Measurements from ENCODE around the gene PRKAR1B. TPM values are rescaled to one million over a fixed set of nuclear protein-coding genes. Genes with fewer than 3 reads are reported as not detected.

The PRKAR1B gene
- total and polyA plus RNA-seq, 10 donors: 9.9 to 39.5 (median 23.5) TPM

- peak overlapping the region in 1 of 8 donors; percentile 0 for H3K27ac ChIP-seq
- DNase-seq: no peak
- peaks cover 5 to 24% (median 18%) of the 10 kb centered on the region in 8 donors for H3K9me3 ChIP-seq
- peaks cover 0 to 63% (median 18%) of the 10 kb centered on the region in 6 donors for H3K36me3 ChIP-seq
- peak in 6 of 11 experiments; percentile 8 to 47 (median 18) for TF ChIP-seq CTCF (IDR thresholded peaks at IDR 0.05 in 8 of 11, conservative IDR thresholded peaks at IDR 0.05 in 3 of 11)
- TF ChIP-seq POLR2AphosphoS5 (IDR thresholded peaks at IDR 0.05): peak; percentile 20 to 73 (median 58)
- TF ChIP-seq POLR2A (IDR thresholded peaks at IDR 0.05): no peak
- no peaks in the 10 kb centered on the region for H3K27me3 ChIP-seq (replicated peaks in 1 of 7)
- intact Hi-C loops (cut with DNase I; ENCODE audit: low total_unique reads): no loop called here
- WGBS, 5 donors: 73 to 90% (median 81%) methylated on average over 9 to 17 of the region's 17 CpGs
- no peak overlapping the region for H3K4me3 ChIP-seq
- peaks cover 0 to 30% (median 19%) of the 10 kb centered on the region in 6 donors for H3K4me1 ChIP-seq
Observed at GRCh38 chr7:732094-732541, 5.0 kb upstream of the PRKAR1B start.

GRCh38 chr7:731440-732085, 4.5 kb upstream of the PRKAR1B start:
- TF ChIP-seq POLR2AphosphoS5 (IDR thresholded peaks at IDR 0.05): no peak
- Histone ChIP-seq H3K36me3 (peaks cover 0 to 63% (median 18%) of the 10 kb centered on the region in 6 donors), H3K4me3 (no peak overlapping the region), H3K9me3 (peaks cover 5 to 24% (median 18%) of the 10 kb centered on the region in 8 donors), H3K4me1 (peaks cover 0 to 30% (median 19%) of the 10 kb centered on the region in 6 donors), H3K27me3 (replicated peaks in 1 of 7) (no peaks in the 10 kb centered on the region), H3K27ac (no peak overlapping the region)
- peak; percentile 54 for DNase-seq
- 91 to 95% (median 93%) methylated on average over 17 of the region's 17 CpGs for WGBS, 5 donors
- intact Hi-C loops (cut with DNase I; ENCODE audit: low total_unique reads): no loop called here

- intact Hi-C loops (cut with DNase I; ENCODE audit: low total_unique reads): no loop called here
Observed at GRCh38 chr7:730501-731439, 3.7 kb upstream of the PRKAR1B start.

GRCh38 chr7:729140-730000, 2.3 kb upstream of the PRKAR1B start:
- intact Hi-C loops (cut with DNase I; ENCODE audit: low total_unique reads): no loop called here
- Histone ChIP-seq H3K4me3 (no peak overlapping the region), H3K4me1 (peaks cover 6 to 44% (median 28%) of the 10 kb centered on the region in 6 donors), H3K9me3 (peaks cover 2 to 12% (median 10%) of the 10 kb centered on the region in 8 donors), H3K27ac (no peak overlapping the region), H3K36me3 (peaks cover 0 to 53% (median 18%) of the 10 kb centered on the region in 6 donors), H3K27me3 (replicated peaks in 1 of 7) (no peaks in the 10 kb centered on the region)
- no peak for TF ChIP-seq CTCF (IDR thresholded peaks at IDR 0.05 in 8 of 11, conservative IDR thresholded peaks at IDR 0.05 in 3 of 11)
- no peak for TF ChIP-seq POLR2A (IDR thresholded peaks at IDR 0.05)
- no peak for TF ChIP-seq POLR2AphosphoS5 (IDR thresholded peaks at IDR 0.05)
- DNase-seq: peak; percentile 71
- WGBS, 5 donors: 85 to 93% (median 91%) methylated on average over 24 to 29 of the region's 29 CpGs

More at GRCh38 chr7:730501-731439, 3.7 kb upstream of the PRKAR1B start:
- peaks cover 5 to 24% (median 18%) of the 10 kb centered on the region in 8 donors for H3K9me3 ChIP-seq
- peaks cover 6 to 37% (median 25%) of the 10 kb centered on the region in 6 donors for H3K4me1 ChIP-seq
- no peaks in the 10 kb centered on the region for H3K27me3 ChIP-seq (replicated peaks in 1 of 7)
- H3K27ac ChIP-seq: no peak overlapping the region
- WGBS, 5 donors: 84 to 93% (median 90%) methylated on average over 15 to 23 of the region's 23 CpGs
- H3K4me3 ChIP-seq: no peak overlapping the region
- DNase-seq: peak; percentile 65
- peaks cover 0 to 63% (median 18%) of the 10 kb centered on the region in 6 donors for H3K36me3 ChIP-seq
- TF ChIP-seq POLR2A (IDR thresholded peaks at IDR 0.05) (no peak), POLR2AphosphoS5 (IDR thresholded peaks at IDR 0.05) (peak in 1 of 3 donors; percentile 16)
